GM12878 (cell line): Measurements from ENCODE around the gene SLC25A41. TPM values are rescaled to one million over a fixed set of nuclear protein-coding genes. Genes with fewer than 3 reads are reported as not detected.

ENCODE experiments used
- ATAC-seq: fragments of 200-7000 bp; cut with Tn5 transposase; 3 replicates; pipeline ENCODE4 v1.9.1; 2020; ENCODE audit warnings: mild to moderate bottlenecking, moderate library complexity
- BruUV-seq: library from RNA; stranded (reverse); fragments of 400-500 nt; replicated peaks from 2 replicates; lab custom pipeline; 2021; lab: Mats Ljungman, UMichigan
- CTCF ChIA-PET: fragments of 300-600 bp; sonication (Branson Sonifier 250); formaldehyde crosslinking; extraction: SDS; loops from one replicate; lab custom pipeline; 2021; ENCODE audit warnings: inconsistent platforms; lab: Yijun Ruan, JAX
- POLR2A ChIA-PET: fragments of 350-600 bp; formaldehyde crosslinking; extraction: SDS; loops from one replicate; lab custom pipeline; 2021; ENCODE audit warnings: inconsistent platforms; lab: Charles Lee
- RAD21 ChIA-PET: fragments of 300-600 bp; sonication (Branson Sonifier 250); formaldehyde crosslinking; loops from one replicate; lab custom pipeline; 2023; ENCODE audit warnings: antibody characterized with exemption; ENCODE audit not compliant: unreplicated experiment; lab: Charles Lee
- SMC1A ChIA-PET: fragments of 300-600 bp; sonication (Branson Sonifier 250); formaldehyde crosslinking; loops from one replicate; lab custom pipeline; 2023; ENCODE audit not compliant: unreplicated experiment, uncharacterized antibody; lab: Charles Lee
- DNase-seq: peaks from one replicate; pipeline ENCODE4 v3.0.0-alpha.2; 2011; ENCODE audit warnings: low read depth, low spot score
- FAIRE-seq: peaks from 3 replicates; lab custom pipeline; 2011; peaks lifted over from hg19 to GRCh38; lab: Jason Lieb, UNC
- H2AFZ ChIP-seq: 2 replicates; pipeline ENCODE4 v1.6.0; 2011; ENCODE audit warnings: low read depth, low read length, control low read depth; ENCODE audit not compliant: control insufficient read depth
- H3K27ac ChIP-seq: 2 replicates; pipeline ENCODE4 v1.5.1; 2011; ENCODE audit warnings: control low read depth; ENCODE audit not compliant: control insufficient read depth, insufficient read depth
- H3K27me3 ChIP-seq, 2 experiments: replicated peaks in 1 of 2; 2 replicates each; pipeline versions ENCODE4 v1.6.0 to v1.6.1; 2011; ENCODE audit warnings: low read length in 1 of 2; ENCODE audit not compliant: control insufficient read depth in 2 of 2, insufficient read depth in 2 of 2
- H3K36me3 ChIP-seq, 2 experiments: 2 replicates each; pipeline ENCODE4 v1.5.1; 2011; ENCODE audit warnings: low read length in 1 of 2; ENCODE audit not compliant: control insufficient read depth in 2 of 2, insufficient read depth in 2 of 2
- H3K4me1 ChIP-seq: 2 replicates; pipeline ENCODE4 v1.6.1; 2011; ENCODE audit warnings: mild to moderate bottlenecking, low read length, moderate library complexity, mixed read lengths; ENCODE audit not compliant: control insufficient read depth, insufficient read depth
- H3K4me2 ChIP-seq: 2 replicates; pipeline ENCODE4 v1.6.0; 2011; ENCODE audit warnings: control low read depth; ENCODE audit not compliant: control insufficient read depth, insufficient read depth
- H3K4me3 ChIP-seq: fragments of 200-600 bp; sonication (generic); 2 replicates; pipeline ENCODE4 v1.5.1; 2016
- H3K79me2 ChIP-seq: 2 replicates; pipeline ENCODE4 v1.6.0; 2011; ENCODE audit warnings: low read length; ENCODE audit not compliant: control insufficient read depth, insufficient read depth
- H3K9ac ChIP-seq: 2 replicates; pipeline ENCODE4 v1.8.0; 2011; ENCODE audit warnings: low read length, control low read depth, mixed read lengths; ENCODE audit not compliant: control insufficient read depth, insufficient read depth
- H3K9me3 ChIP-seq: replicated peaks from 3 replicates; pipeline ENCODE4 v1.5.1; 2011; ENCODE audit warnings: mild to moderate bottlenecking, low read length; ENCODE audit not compliant: control insufficient read depth, insufficient read depth
- H4K20me1 ChIP-seq: 2 replicates; pipeline ENCODE4 v1.6.0; 2011; ENCODE audit not compliant: control insufficient read depth, insufficient read depth
- EZH2 ChIP-seq: IDR thresholded peaks from 2 replicates; pipeline ENCODE4 v1.6.1; 2012; ENCODE audit warnings: low read depth, mild to moderate bottlenecking, control low read depth, inconsistent platforms, low read length, borderline replicate concordance; ENCODE audit not compliant: control insufficient read depth
- IRF4 ChIP-seq: IDR thresholded peaks from 2 replicates; pipeline ENCODE4 v1.6.1; 2011; ENCODE audit warnings: low read depth, low read length
- MEF2B ChIP-seq: fragments of 450-650 bp; IDR thresholded peaks from 2 replicates; pipeline ENCODE4 v1.6.1; 2018; ENCODE audit warnings: mild to moderate bottlenecking, moderate library complexity; ENCODE audit not compliant: partially characterized antibody, poor library complexity, severe bottlenecking
- WGBS: methylation state at CpG from one replicate; pipeline ENCODE4 v1.1.6; 2016; ENCODE audit warnings: low lambda C conversion rate; ENCODE audit not compliant: insufficient replicate concordance, insufficient coverage; ENCODE audit errors: missing lambda C conversion rate; 5-methylcytosine and 5-hydroxymethylcytosine counted together
- in situ Hi-C: fragments of 300-500 bp; cut with MboI; formaldehyde crosslinking; loops from 9 replicates; pipeline ENCODE4 v1.14.3; 2018; ENCODE audit warnings: mixed read lengths
- intact Hi-C: fragments of 100-400 bp; cut with micrococcal nuclease; formaldehyde crosslinking; loops from one replicate; pipeline ENCODE4 v1.14.2; 2022; ENCODE audit not compliant: unreplicated experiment
- polyA plus RNA-seq, 11 experiments: library from polyadenylated mRNA; depleted of rRNA in 4 of 11; unstranded in 6 of 11; stranded (reverse) in 5 of 11; fragments of >200 nt; fragmentation: Nextera tagmentation in 4 of 11; fragmentation: Illumina TruSeq in 1 of 11; extraction: Ambion mirVana in 4 of 11; extraction: Trizol in 1 of 11; gene quantifications; 1 replicate in 1 of 11; 2 replicates in 10 of 11; pipeline versions ENCODE4 v1.2.1 to v1.2.3, GENCODE V29; 2011 to 2016; ENCODE audit warnings: inconsistent platforms in 2 of 11, missing spikeins in 2 of 11, low read depth in 1 of 11
- total RNA-seq, 4 experiments: library from RNA; depleted of rRNA in 3 of 4; stranded (reverse); fragments of >200 nt in 3 of 4; fragmentation: Illumina TruSeq in 1 of 4; extraction: Trizol in 1 of 4; gene quantifications; 2 replicates each; pipeline versions ENCODE4 v1.2.1 to v1.2.3, GENCODE V29; 2013 to 2021
- TF ChIP-seq, protein P1 (sequence below): fragments of 450-650 bp; IDR thresholded peaks from 2 replicates; pipeline ENCODE4 v1.6.1; 2016; ENCODE audit warnings: mild to moderate bottlenecking

Gene SLC25A41
- total and polyA plus RNA-seq, 10 of the 15 experiments (the other 5 are each of a cell fraction or from before 2014, with no cell fraction given) = 0.23 to 1.2 (median 0.43) TPM; not detected in 2

DNA sequence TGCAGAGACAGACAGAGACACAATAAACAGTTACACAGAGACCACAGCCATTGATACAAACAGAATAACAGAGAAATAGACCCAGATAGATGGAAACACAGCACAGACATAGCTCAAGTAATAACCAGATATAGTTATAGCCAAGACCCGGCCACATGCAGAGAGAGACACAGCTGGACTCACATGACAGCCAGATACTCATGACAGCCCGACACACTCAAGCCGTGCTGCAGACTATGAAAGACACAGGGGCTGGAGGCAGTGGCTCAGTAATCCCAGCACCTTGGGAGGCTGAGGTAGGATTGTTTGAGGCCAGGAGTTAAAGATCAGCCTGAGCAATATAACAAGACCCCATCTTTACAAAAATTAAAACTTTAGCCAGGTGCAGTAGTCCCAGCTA, 49.7 kb upstream of the SLC25A41 start (continued):
- TF ChIP-seq IRF4 (no peak), EZH2 (no peak)

DNA sequence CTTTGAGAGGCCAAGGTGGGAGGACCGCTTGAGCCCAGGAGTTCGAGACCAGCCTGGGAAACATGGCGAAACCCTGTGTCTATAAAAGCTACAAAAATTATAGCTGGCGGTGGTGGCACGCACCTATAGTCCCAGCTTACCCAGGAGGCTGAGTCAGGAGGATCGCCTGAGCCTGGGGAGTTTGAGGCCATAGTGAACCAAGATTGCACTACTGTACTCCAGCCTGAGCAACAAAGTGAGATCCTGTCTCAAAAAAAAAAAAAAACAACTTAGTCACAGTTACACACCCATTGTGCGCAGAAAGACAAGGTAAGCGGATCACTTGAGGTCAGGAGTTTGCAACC, 48.8 kb upstream of the SLC25A41 start:
- SMC1A ChIA-PET = interaction anchor here (1.2 to 2.1 kb wide), 4 partner anchors 10 to 36 kb away, joined by 3 to 5 read pairs (median 4); no protein-coding TSS in a partner anchor

More for the DNA sequence above, 48.8 kb upstream of the SLC25A41 start:
- Histone ChIP-seq H3K9ac (peak overlapping the region; percentile 99), H3K9me3 (no peaks in the 10 kb centered on the region; the same call in 2 of the 3 replicates), H3K27me3 (no peaks in the 10 kb centered on the region), H4K20me1 (no peaks in the 10 kb centered on the region), H3K79me2 (peaks cover 16% of the 10 kb centered on the region), H3K27ac (peak overlapping the region; percentile 93), H3K4me2 (peak overlapping the region; percentile 89), H3K4me3 (peak overlapping the region; percentile 69; the same call in 1 of the 2 replicates), H3K36me3 (no peaks in the 10 kb centered on the region; a peak in 1 of 4 replicates), H2AFZ (peak overlapping the region; percentile 82), H3K4me1 (peaks cover 10% of the 10 kb centered on the region)
- TF ChIP-seq, protein P1, sequence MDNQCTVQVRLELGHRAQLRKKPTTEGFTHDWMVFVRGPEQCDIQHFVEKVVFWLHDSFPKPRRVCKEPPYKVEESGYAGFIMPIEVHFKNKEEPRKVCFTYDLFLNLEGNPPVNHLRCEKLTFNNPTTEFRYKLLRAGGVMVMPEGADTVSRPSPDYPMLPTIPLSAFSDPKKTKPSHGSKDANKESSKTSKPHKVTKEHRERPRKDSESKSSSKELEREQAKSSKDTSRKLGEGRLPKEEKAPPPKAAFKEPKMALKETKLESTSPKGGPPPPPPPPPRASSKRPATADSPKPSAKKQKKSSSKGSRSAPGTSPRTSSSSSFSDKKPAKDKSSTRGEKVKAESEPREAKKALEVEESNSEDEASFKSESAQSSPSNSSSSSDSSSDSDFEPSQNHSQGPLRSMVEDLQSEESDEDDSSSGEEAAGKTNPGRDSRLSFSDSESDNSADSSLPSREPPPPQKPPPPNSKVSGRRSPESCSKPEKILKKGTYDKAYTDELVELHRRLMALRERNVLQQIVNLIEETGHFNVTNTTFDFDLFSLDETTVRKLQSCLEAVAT = peak; percentile 77; the same call in 1 of the 2 replicates
- TF ChIP-seq MEF2B = no peak
- in situ Hi-C loops (no loop called here), intact Hi-C loops (loop anchor here (1.0 kb wide), 1 partner anchor 22 kb away; no protein-coding TSS in a partner anchor)
- ChIA-PET RAD21 (interaction anchor here (1.4 to 2.4 kb wide), 5 partner anchors 8 to 142 kb away, joined by 3 to 18 read pairs (median 5); partner anchors contain the start of genes KHSRP and TUBB4A), CTCF (interaction anchor here (0.7 to 3.4 kb wide), 10 partner anchors 9 to 356 kb away, joined by 3 to 26 read pairs (median 6); partner anchors contain the start of genes ALKBH7, KHSRP and SLC25A23), POLR2A (interaction anchor here (0.7 to 1.9 kb wide), 8 partner anchors 9 to 337 kb away, joined by 3 to 7 read pairs (median 4); partner anchors contain the start of genes ALKBH7 and VAV1)
- no TSS peak for BruUV-seq
- WGBS = 89% methylated on average over 8 of the region's 8 CpGs
- DNase-seq (no peak), ATAC-seq (no peak), FAIRE-seq (no peak)
